PC-9 (cell line): ENCODE measurements around the gene CLIC1.

ENCODE experiments used
- CTCF ChIP-seq: fragments of 200-600 bp; sonication (generic); conservative IDR thresholded peaks from 2 replicates; pipeline ENCODE4 v1.6.1; 2017; ENCODE audit warnings: mixed run types, antibody characterized with exemption, mild to moderate bottlenecking, moderate library complexity
- EZH2 ChIP-seq: fragments of 200-600 bp; sonication (generic); IDR thresholded peaks from 2 replicates; pipeline ENCODE4 v1.8.0; 2017; ENCODE audit warnings: antibody characterized with exemption, low read depth

GRCh38 chr6:31690231-31691077 lies 45.9 kb downstream of the CLIC1 start:
- TF ChIP-seq CTCF: no peak
- TF ChIP-seq EZH2: no peak
